GM18505 (cell line): Measurements from ENCODE around the gene SPIRE2.

Experiments
- ATAC-seq: cut with Tn5 transposase; IDR thresholded peaks from one replicate; pipeline ENCODE4 v1.9.1; 2021; ENCODE audit not compliant: unreplicated experiment
- POLR2A ChIP-seq: IDR thresholded peaks from 4 replicates; pipeline ENCODE4 v1.6.1; 2011; ENCODE audit warnings: borderline replicate concordance; ENCODE audit not compliant: insufficient read depth, insufficient read length; ENCODE audit errors: extremely low read depth

SPIRE2 gene

GRCh38 chr16:89841275-89841674 is 13.0 kb downstream of the SPIRE2 start:
- no peak for ATAC-seq
- TF ChIP-seq POLR2A, result no peak

DNA sequence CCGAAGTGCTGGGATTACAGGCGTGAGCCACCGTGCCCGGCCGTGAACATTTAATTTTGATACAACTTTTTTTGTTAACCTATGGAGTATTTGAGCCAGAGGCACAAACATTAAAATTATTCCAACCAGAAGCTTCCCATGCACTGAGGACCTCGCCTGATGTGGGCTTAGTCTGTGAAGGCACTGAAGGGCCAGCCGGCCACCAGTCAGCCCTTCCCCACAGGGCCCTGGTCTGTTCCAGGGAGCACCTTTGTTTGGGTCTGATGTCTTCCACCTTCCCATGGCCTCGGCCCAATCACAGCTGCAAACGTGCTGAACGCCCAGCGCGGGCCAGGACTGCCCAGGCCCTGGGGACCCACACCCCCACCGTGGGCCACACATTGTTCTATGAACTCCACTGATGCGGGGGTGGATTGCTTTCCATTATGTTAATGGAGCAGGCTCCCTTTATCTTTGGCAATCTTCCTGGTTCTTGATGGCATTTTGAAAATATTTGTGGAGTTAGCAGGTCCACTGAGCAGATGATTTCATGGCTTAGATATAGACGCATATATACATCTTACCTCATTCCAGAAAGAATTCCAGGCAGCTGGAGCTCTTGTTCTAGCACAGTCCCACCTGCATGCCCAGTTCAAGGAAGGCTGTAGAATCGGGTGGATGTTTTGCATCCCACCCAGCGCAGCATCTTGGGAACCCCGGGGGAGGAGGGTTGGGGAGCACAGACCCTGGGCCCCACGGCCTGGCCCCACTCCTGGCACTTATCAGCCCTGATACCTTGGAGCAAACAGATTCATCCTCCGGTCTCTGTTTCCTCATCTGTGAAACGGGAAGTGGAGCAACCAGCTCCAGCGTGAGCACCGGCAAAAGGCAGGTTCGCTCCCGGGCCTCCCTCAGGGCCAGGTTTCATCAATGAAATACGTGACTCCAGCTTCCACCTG is 14.5 kb downstream of the SPIRE2 start:
- no peak for TF ChIP-seq POLR2A
- ATAC-seq, result no peak

DNA sequence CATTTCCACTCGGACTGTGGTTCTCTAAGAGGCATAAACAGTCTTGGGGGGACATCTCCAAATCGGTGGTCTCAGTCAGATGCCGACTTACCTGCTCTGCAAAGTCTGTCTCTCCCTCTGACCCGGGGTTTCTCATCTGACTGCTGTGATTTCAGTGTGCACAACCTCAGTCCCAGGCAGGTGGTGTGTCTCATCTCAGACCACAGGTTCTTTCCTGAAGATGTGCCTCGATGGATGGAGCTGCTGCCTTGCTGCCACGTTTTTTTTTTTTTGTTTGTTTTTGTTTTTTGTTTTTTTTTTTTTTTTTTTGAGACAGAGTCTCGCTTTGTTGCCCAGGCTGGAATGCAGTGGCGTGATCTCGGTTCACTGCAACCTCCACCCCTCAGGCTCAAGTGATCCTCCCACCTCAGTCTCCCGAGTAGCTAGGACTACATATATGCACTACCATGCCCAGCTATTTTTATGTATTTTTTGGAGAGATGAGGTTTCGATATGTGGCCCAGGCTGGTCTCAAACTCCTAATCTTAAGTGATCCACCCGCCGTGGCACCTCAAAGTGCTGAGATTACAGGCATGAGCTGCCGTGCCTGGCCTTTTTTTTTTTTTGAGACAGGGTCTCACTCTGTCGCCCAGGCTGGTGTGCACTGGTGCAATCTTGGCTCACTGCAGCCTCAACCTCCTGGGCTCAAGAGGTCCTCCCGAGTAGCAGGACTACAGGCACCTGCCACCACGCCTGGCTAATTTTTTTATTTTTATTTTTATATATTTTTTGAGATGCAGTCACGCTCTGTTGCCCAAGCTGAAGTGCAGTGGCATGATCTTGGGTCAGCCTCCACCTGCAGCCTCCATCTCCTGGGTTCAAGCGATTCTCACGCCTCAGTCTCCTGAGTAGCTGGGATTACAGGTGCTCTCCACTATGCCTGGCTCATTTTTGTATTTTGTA is 15.4 kb downstream of the SPIRE2 start:
- no peak for TF ChIP-seq POLR2A

DNA sequence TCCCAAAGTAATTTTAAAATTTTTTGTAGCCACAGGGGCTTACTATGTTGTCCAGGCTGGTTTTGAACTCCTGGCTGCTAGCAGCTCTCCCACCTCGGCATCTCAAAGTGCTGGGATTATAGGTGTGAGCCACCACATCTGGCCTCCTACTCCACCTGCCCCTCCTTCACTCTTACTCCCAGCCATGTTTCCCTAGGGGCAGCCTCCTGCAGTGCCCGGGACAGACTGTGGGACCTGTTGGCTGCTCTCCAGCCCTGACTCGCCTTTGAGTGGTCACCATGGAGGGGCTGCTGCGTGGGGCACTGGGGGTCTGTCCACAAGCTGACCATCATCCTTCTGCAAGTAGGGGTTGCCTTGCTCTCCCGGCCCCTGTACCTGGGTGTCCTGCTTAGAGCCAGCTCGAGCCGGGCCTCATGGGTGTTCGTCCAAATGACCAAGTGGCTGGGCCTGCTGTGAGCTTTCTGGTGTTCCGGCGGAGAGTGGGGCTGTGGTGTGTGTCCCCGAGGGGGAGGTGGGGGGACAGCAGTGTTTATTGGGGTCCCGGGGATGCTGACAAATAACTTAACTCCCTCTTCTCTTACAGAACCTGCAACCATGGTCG is 16.6 kb downstream of the SPIRE2 start:
- ATAC-seq, result no peak
- no peak for TF ChIP-seq POLR2A

More for the DNA sequence above, 15.4 kb downstream of the SPIRE2 start:
- no peak for ATAC-seq

DNA sequence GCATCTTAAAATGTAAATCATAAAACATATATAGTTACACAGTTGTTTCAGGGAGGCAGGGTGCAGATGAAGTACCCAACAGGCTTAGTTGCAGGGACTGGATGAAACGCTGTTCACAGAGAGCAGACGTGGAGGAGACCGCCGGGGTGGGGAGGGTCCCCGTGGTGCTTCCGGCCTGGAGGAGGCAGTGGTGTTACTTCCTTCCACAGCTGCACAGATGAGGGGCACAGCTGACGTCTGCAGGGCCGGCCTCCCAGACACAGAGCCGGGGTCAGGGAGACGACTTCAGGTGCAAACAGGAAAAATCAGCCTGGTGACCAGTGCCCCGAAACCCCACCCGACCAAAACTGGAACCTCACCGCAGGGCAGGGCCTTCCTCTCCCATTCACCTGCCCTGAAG is 17.1 kb downstream of the SPIRE2 start:
- TF ChIP-seq POLR2A, result no peak
- no peak for ATAC-seq

DNA sequence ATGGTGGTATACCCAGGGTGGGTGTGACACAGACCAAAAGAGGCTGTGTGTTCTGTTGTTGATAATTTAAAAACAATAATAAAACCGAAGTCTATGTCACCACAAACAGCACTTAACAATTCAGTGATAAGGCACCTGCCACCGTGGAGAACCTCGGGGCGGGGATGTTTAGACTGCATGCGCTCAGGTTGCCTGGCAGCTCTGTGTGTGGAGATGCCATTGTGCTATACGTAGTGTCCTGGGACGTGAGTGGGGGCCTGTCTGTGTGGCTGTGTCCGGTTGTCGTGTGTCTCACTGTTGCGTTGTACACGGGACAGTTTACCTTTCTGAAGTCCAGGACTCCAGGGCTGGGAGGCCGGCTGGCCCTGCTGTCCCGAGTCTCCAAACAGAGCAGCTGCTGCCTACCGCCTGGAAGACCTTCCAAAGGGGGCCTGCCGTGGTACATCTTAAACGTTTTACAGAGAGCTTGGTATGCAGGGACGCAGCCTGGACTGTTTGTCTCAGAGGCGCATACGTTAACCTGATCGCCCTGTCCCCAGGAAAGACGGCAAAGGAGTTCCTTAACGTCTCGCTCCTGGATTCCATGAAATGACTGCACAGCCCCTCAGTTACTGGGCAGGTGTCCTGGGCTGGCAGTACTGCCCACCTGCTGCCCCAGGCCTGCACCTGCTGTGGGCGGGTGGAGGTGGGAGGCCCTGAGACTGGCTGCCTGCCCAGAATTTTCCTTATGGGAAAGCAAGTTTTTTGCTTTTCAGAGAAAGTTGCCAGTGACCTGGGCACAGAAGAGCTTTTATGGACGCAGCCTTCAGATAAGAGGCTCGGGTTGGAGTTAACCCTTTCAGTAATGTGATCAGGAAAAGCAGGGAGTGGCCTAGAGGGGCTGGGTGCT is 19.0 kb downstream of the SPIRE2 start:
- no peak for TF ChIP-seq POLR2A
- no peak for ATAC-seq

GRCh38 chr16:89847940-89848297 is 19.6 kb downstream of the SPIRE2 start:
- ATAC-seq, result no peak
- TF ChIP-seq POLR2A, result no peak

GRCh38 chr16:89848974-89849373 is 20.7 kb downstream of the SPIRE2 start:
- TF ChIP-seq POLR2A, result no peak
- ATAC-seq, result no peak

DNA sequence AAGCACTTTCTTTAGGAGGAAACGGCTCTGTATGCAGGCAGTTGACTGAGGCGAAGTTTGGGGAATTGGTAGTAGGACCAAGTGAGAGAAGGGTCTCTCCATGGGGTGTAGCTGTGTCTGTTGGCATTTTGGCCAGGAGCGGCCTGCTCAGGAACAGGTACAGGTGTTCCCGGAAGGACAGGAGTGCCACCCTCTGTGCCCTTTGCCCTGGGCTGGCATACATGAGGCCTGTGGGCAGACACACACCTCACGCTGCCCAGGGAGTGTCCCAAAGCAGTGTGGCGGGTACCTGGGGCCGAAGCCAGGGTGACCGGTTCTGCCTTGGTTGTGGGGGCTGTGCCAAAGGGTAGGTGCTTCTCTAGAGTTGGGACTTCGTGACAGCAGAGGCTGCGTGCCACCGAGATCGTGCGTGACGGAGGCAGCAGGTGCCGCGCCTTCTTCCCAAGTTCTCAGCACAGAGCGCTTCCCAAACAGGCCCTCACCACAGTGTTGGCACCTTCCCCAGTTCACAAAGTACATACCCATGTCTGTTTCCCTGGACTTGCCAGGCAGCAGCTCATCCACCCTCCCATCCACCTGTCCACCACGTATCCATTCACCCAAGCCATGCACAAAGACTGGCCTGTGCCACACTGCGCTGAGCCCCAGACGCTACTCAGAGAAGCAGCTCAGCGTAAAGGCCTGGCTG is 25.2 kb downstream of the SPIRE2 start:
- TF ChIP-seq POLR2A, result no peak
- no peak for ATAC-seq

GRCh38 chr16:89855301-89855945 is 27.1 kb downstream of the SPIRE2 start:
- no peak for TF ChIP-seq POLR2A
- ATAC-seq, result no peak

- no peak for ATAC-seq
- no peak for TF ChIP-seq POLR2A
These were observed 27.7 kb downstream of the SPIRE2 start for GRCh38 chr16:89855986-89856385.

- ATAC-seq, result no peak
- no peak for TF ChIP-seq POLR2A
These were observed 30.8 kb downstream of the SPIRE2 start for GRCh38 chr16:89858973-89859614.

DNA sequence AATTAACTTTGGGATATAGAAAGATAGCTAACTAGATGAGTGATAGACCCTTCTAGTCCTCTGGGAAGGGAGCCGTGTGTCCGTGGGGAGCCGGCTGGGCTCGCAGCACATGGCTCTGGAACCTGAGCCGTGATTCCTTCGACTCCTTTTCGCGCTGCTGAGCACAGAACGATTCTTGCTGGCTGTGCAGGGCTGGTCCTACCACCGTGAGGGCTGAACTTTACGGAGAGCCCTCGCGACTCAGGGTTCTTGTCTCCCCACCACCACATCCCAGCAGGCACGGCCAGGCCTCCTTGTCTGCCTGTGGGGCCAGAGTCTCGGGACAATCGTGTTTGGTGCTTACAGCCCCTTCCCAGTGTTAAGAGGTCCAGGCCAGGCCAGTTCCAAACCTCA is 31.3 kb downstream of the SPIRE2 start:
- ATAC-seq, result no peak
- TF ChIP-seq POLR2A, result no peak
